Suppressor macrophage treated with lipopolysaccharide for 1 hour (primary cell): ENCODE results near the gene FERMT1.
A peak's percentile ranks its signal among the peaks of the same experiment; 100 is the strongest.

ENCODE experiments used
- DNase-seq, 3 donors: peaks; one replicate each; pipeline ENCODE4 v3.0.0-alpha.2; 2020 to 2022

The FERMT1 gene

GRCh38 chr20:6067763-6068318 is 55.0 kb downstream of the FERMT1 start:
- no peak for DNase-seq

GRCh38 chr20:6066582-6066981 is 56.2 kb downstream of the FERMT1 start:
- no peak for DNase-seq

- no peak for DNase-seq
Measured at GRCh38 chr20:6061544-6061943, 61.3 kb downstream of the FERMT1 start.

- DNase-seq: no peak
Measured at GRCh38 chr20:6060213-6060612, 62.6 kb downstream of the FERMT1 start.

GRCh38 chr20:6058684-6059295 is 64.0 kb downstream of the FERMT1 start:
- DNase-seq: no peak

GRCh38 chr20:6057691-6058090 is 65.1 kb downstream of the FERMT1 start:
- DNase-seq: no peak

- DNase-seq: no peak
Measured at GRCh38 chr20:6057139-6057538, 65.7 kb downstream of the FERMT1 start.

- DNase-seq: peak in 2 of 3 donors; percentile 24 to 30
Measured at GRCh38 chr20:6055981-6056569, 66.8 kb downstream of the FERMT1 start.

GRCh38 chr20:6055161-6055783 is 67.6 kb downstream of the FERMT1 start:
- DNase-seq: peak; percentile 21 to 50 (median 25)

GRCh38 chr20:6054689-6055051 is 68.2 kb downstream of the FERMT1 start:
- peak in 2 of 3 donors; percentile 30 to 50 for DNase-seq

GRCh38 chr20:6053776-6054688 is 68.8 kb downstream of the FERMT1 start, which contains the start of gene LRRN4:
TSS of gene LRRN4 (minus strand) at chr20:6054060. CDS start at chr20:6052799, 1,261 bp downstream.
- DNase-seq: no peak

- DNase-seq: no peak
Measured at GRCh38 chr20:6053064-6053775, 69.6 kb downstream of the FERMT1 start.

GRCh38 chr20:6051505-6051904 is 71.3 kb downstream of the FERMT1 start:
- peak in 1 of 3 donors; percentile 24 for DNase-seq

- DNase-seq: no peak
Measured at GRCh38 chr20:6048391-6048790, 74.4 kb downstream of the FERMT1 start.

- no peak for DNase-seq
Measured at GRCh38 chr20:6046432-6046831, 76.4 kb downstream of the FERMT1 start.

- DNase-seq: no peak
Measured at GRCh38 chr20:6045566-6045965, 77.3 kb downstream of the FERMT1 start.

- no peak for DNase-seq
Measured at GRCh38 chr20:6044115-6044514, 78.7 kb downstream of the FERMT1 start.

- no peak for DNase-seq
Measured at GRCh38 chr20:6041808-6042265, 81.0 kb downstream of the FERMT1 start.

GRCh38 chr20:6040958-6041807 is 81.6 kb downstream of the FERMT1 start:
- no peak for DNase-seq

GRCh38 chr20:6040540-6040939 is 82.3 kb downstream of the FERMT1 start:
- DNase-seq: no peak

GRCh38 chr20:6039766-6040165 is 83.1 kb downstream of the FERMT1 start:
- DNase-seq: no peak
